Fibroblast of mammary gland (primary cell): ENCODE data around the gene SUN5.

Experiments used
- DNase-seq: peaks from one replicate; pipeline ENCODE4 v3.0.0-alpha.2; 2010; ENCODE audit warnings: low read depth
- H3K4me3 ChIP-seq: 2 replicates; pipeline ENCODE4 v1.5.1; 2011; ENCODE audit warnings: low read depth, mild to moderate bottlenecking, low read length, moderate library complexity; ENCODE audit not compliant: control insufficient read depth
- TF ChIP-seq, protein P1 (sequence below): conservative IDR thresholded peaks from 2 replicates; pipeline ENCODE4 v1.5.1; 2011; ENCODE audit warnings: low read depth, low read length, inconsistent platforms; ENCODE audit not compliant: control insufficient read depth, insufficient read depth

The SUN5 gene

DNA sequence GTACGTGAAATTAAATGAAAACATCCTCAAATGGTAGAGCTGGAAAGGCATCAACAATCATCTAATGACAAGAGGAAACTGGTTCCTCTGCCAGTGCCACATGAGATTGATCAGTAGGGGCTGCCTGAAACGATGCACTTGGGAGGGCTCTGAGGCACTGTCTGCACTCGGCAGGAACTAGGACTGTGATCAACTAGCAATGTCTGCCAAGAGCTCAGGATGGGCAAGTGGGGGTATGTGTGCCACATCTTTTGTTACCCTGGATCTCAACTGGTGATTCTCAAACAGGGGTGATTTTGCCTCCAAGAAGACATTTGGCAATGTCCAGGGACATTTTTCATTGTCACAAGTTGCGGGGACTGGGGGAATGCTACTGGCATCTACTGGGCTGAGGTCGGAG, 29.1 kb upstream of the SUN5 start:
- TF ChIP-seq, protein P1, sequence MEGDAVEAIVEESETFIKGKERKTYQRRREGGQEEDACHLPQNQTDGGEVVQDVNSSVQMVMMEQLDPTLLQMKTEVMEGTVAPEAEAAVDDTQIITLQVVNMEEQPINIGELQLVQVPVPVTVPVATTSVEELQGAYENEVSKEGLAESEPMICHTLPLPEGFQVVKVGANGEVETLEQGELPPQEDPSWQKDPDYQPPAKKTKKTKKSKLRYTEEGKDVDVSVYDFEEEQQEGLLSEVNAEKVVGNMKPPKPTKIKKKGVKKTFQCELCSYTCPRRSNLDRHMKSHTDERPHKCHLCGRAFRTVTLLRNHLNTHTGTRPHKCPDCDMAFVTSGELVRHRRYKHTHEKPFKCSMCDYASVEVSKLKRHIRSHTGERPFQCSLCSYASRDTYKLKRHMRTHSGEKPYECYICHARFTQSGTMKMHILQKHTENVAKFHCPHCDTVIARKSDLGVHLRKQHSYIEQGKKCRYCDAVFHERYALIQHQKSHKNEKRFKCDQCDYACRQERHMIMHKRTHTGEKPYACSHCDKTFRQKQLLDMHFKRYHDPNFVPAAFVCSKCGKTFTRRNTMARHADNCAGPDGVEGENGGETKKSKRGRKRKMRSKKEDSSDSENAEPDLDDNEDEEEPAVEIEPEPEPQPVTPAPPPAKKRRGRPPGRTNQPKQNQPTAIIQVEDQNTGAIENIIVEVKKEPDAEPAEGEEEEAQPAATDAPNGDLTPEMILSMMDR, result no peak
- H3K4me3 ChIP-seq, result no peak overlapping the region
- no peak for DNase-seq

DNA sequence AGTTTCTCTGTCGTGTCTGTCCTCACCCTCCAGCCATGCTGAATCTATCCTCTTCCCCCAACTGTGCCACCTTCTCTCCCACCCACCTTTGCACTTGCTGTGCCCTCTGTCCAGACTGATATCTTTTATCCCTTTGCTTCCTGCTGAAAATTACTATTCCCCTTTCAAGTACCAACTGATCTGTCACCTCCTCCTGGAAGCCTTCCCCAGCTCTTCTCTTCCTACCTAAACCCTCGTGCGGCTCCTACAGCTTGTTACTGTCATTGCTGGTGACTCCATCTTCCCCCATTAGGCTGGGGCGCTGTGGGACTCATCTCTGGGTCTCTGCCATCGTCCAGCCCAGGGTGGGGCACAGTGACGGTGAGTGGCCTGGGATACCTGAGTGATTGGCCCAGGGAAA, 28.3 kb upstream of the SUN5 start:
- no peak overlapping the region for H3K4me3 ChIP-seq
- TF ChIP-seq, protein P1, result no peak
- no peak for DNase-seq

DNA sequence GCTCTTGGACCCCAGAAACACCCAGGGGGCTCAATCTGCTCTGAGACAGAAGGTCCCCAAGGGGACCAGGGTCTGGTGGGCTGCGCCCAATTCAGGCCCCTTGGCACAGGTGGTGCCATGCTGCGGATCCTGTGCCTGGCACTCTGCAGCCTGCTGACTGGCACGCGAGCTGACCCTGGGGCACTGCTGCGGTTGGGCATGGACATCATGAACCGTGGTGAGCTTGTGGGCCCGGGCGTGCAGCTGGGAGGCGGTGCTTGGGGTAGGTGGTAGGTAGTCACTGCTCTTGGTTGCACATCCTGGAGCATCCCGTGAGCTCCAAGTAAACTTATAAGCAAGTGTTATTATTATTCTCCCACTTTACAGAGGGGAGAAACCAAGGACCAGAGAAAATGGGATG, 27.3 kb upstream of the SUN5 start, which contains the start of gene BPIFB6:
Gene BPIFB6 (plus strand): TSS at position 118 of the 400 bp plus-strand sequence. CDS start 0 bp downstream, at position 118.
- TF ChIP-seq, protein P1, result no peak
- no peak within 1 kb of the TSS for H3K4me3 ChIP-seq
- DNase-seq, result no peak

DNA sequence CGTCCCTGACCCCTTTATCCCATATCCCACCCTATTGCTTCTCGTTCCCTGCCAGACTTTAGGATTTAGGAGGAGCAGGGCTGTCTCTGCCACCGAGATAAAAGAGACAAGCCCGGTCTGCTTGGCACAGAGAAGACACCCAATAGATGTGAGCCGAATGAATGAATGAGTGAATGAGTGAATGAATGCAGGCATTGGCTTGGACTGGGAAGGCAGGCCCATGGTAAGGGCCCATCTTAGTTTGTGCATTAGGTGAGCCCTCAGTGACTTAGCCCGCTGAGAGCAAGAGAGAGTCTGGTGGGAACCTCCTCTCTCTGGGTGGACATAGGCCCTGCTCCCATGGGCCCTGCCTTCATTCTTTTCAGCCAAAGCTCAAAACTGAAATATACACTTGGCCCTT, 26.3 kb upstream of the SUN5 start:
- no peak for DNase-seq
- H3K4me3 ChIP-seq, result no peak overlapping the region
- TF ChIP-seq, protein P1, result no peak

DNA sequence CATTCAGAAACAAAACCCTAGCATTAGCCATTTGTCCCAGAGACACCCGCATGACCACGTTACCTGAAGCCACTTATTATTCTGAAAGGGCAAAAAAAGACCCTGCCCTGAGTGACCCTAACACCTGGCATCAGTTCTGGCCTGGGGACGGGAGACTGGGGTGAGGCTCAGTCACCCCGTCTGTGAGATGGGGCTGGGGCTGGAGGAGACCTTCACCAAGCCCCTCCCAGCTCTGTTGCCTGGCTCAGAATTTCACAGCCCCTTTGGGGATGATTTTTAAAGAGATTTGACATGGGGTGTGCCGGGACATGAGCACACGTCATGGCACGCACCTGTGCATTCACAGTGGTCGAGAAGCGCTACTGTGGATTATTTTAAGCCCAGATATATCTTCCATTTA, 25.8 kb upstream of the SUN5 start:
- TF ChIP-seq, protein P1, result no peak

DNA sequence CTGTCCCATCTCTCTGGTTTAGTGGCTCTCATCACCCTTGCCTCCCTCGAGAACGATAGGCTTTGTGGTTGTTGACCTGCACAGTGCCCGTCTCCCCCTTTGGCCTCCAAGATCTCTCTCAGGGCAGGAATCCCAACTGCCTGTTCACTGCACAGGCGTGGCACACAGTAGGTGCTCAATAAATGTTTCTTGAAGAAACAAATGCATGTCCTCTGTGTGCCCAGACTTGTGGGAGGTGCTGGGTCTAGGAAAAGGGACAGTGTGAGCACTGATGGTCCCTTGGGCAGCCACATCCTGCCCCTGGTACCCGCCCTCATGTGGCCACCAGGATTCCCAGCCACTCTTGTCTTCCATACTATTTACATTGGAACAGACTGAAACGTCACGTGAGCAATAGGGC, 24.6 kb upstream of the SUN5 start:
- H3K4me3 ChIP-seq, result no peak overlapping the region
- TF ChIP-seq, protein P1, result no peak
- DNase-seq, result no peak

More for the DNA sequence above, 25.8 kb upstream of the SUN5 start:
- DNase-seq, result no peak
- H3K4me3 ChIP-seq, result no peak overlapping the region
